Measurements from ENCODE around the gene LRRC41.
A peak's percentile ranks its signal among the peaks of the same experiment; 100 is the strongest.
"Not testable (repeated sequence)": the region's sequence is repeated elsewhere in the genome, so short reads cannot be mapped to it uniquely, and the experiment has no call there.

Gene LRRC41

GRCh38 chr1:46325285-46326076, 22.1 kb upstream of the LRRC41 start:
- H3K27ac ChIP-seq; H3K9ac ChIP-seq (ENCODE audit: insufficient read length); DNase-seq (ENCODE audit: low read depth, low spot score); H3K9me3 ChIP-seq (ENCODE audit: low read depth, low read length); H3K4me3 ChIP-seq; H3K36me3 ChIP-seq (ENCODE audit: insufficient read depth, low read length): not testable (repeated sequence)

- H3K27ac ChIP-seq; H3K9ac ChIP-seq (ENCODE audit: insufficient read length); DNase-seq (ENCODE audit: low read depth, low spot score); H3K36me3 ChIP-seq (ENCODE audit: insufficient read depth, low read length); H3K9me3 ChIP-seq (ENCODE audit: low read depth, low read length); H3K4me3 ChIP-seq: not testable (repeated sequence)
Measured at GRCh38 chr1:46322191-46322590, 18.8 kb upstream of the LRRC41 start.

- not testable (repeated sequence) for H3K9ac ChIP-seq (ENCODE audit: insufficient read length); H3K4me3 ChIP-seq; DNase-seq (ENCODE audit: low read depth, low spot score); H3K27ac ChIP-seq; H3K9me3 ChIP-seq (ENCODE audit: low read depth, low read length)
- H3K36me3 ChIP-seq (ENCODE audit: insufficient read depth, low read length) = peaks cover 19% of the 10 kb centered on the region
Measured at GRCh38 chr1:46319960-46320914, 16.8 kb upstream of the LRRC41 start.

GRCh38 chr1:46319301-46319700, 15.9 kb upstream of the LRRC41 start:
- not testable (repeated sequence) for H3K4me3 ChIP-seq; DNase-seq (ENCODE audit: low read depth, low spot score); H3K27ac ChIP-seq; H3K9me3 ChIP-seq (ENCODE audit: low read depth, low read length); H3K9ac ChIP-seq (ENCODE audit: insufficient read length)
- peaks cover 27% of the 10 kb centered on the region for H3K36me3 ChIP-seq (ENCODE audit: insufficient read depth, low read length)

- no peaks in the 10 kb centered on the region for H3K9me3 ChIP-seq (ENCODE audit: low read depth, low read length)
- H3K36me3 ChIP-seq (ENCODE audit: insufficient read depth, low read length) = peaks cover 45% of the 10 kb centered on the region
- no peak overlapping the region for H3K9ac ChIP-seq (ENCODE audit: insufficient read length)
- no peak overlapping the region for H3K4me3 ChIP-seq
- TF ChIP-seq EZH2 (IDR thresholded peaks at IDR 0.05) = no peak
- no peak for TF ChIP-seq POLR2AphosphoS5 (IDR thresholded peaks at IDR 0.05; ENCODE audit: borderline replicate concordance, low read depth, low read length)
- no peak for TF ChIP-seq FOXP2 (optimal IDR thresholded peaks at IDR 0.05; ENCODE audit: control extremely low read depth, extremely low read length, insufficient read depth)
- H3K27ac ChIP-seq = no peak overlapping the region
- no peak for DNase-seq (ENCODE audit: low read depth, low spot score)
Measured at GRCh38 chr1:46317323-46317722, 13.9 kb upstream of the LRRC41 start.

- Histone ChIP-seq H3K27ac (peak overlapping the region; percentile 35; the same call in 1 of the 2 replicates), H3K9ac (ENCODE audit: insufficient read length) (no peak overlapping the region), H3K4me3 (no peak overlapping the region), H3K9me3 (ENCODE audit: low read depth, low read length) (no peaks in the 10 kb centered on the region), H3K36me3 (ENCODE audit: insufficient read depth, low read length) (peaks cover 59% of the 10 kb centered on the region)
- no peak for DNase-seq (ENCODE audit: low read depth, low spot score)
- TF ChIP-seq POLR2AphosphoS5 (IDR thresholded peaks at IDR 0.05; ENCODE audit: borderline replicate concordance, low read depth, low read length) (no peak), EZH2 (IDR thresholded peaks at IDR 0.05) (no peak), FOXP2 (optimal IDR thresholded peaks at IDR 0.05; ENCODE audit: control extremely low read depth, extremely low read length, insufficient read depth) (no peak)
Measured at GRCh38 chr1:46315669-46316403, 12.4 kb upstream of the LRRC41 start.

- Histone ChIP-seq H3K36me3 (ENCODE audit: insufficient read depth, low read length) (peaks cover 86% of the 10 kb centered on the region), H3K27ac (no peak overlapping the region), H3K9me3 (ENCODE audit: low read depth, low read length) (no peaks in the 10 kb centered on the region), H3K9ac (ENCODE audit: insufficient read length) (no peak overlapping the region), H3K4me3 (no peak overlapping the region)
- no peak for DNase-seq (ENCODE audit: low read depth, low spot score)
- TF ChIP-seq POLR2AphosphoS5 (IDR thresholded peaks at IDR 0.05; ENCODE audit: borderline replicate concordance, low read depth, low read length) (no peak), EZH2 (IDR thresholded peaks at IDR 0.05) (no peak), FOXP2 (optimal IDR thresholded peaks at IDR 0.05; ENCODE audit: control extremely low read depth, extremely low read length, insufficient read depth) (no peak)
Measured at GRCh38 chr1:46310321-46310720, 6.9 kb upstream of the LRRC41 start.

GRCh38 chr1:46309401-46310159, 6.2 kb upstream of the LRRC41 start:
- Histone ChIP-seq H3K9me3 (ENCODE audit: low read depth, low read length) (no peaks in the 10 kb centered on the region), H3K9ac (ENCODE audit: insufficient read length) (no peak overlapping the region), H3K36me3 (ENCODE audit: insufficient read depth, low read length) (peaks cover 84% of the 10 kb centered on the region), H3K27ac (no peak overlapping the region), H3K4me3 (no peak overlapping the region)
- TF ChIP-seq POLR2AphosphoS5 (IDR thresholded peaks at IDR 0.05; ENCODE audit: borderline replicate concordance, low read depth, low read length) (no peak), EZH2 (IDR thresholded peaks at IDR 0.05) (no peak), FOXP2 (optimal IDR thresholded peaks at IDR 0.05; ENCODE audit: control extremely low read depth, extremely low read length, insufficient read depth) (no peak)
- DNase-seq (ENCODE audit: low read depth, low spot score) = no peak
